Inflammatory macrophage treated with lipopolysaccharide for 4 hours (primary cell): ENCODE data around the gene TCF7.
A peak's percentile ranks its signal among the peaks of the same experiment; 100 is the strongest.

Experiments
- DNase-seq: peaks from one replicate; pipeline ENCODE4 v3.0.0-alpha.2; 2020

Gene TCF7

GRCh38 chr5:134131578-134132350 is 17.3 kb downstream of the TCF7 start:
- DNase-seq = no peak

GRCh38 chr5:134132372-134133187 is 18.1 kb downstream of the TCF7 start:
- DNase-seq = no peak

GRCh38 chr5:134133188-134133994 is 18.9 kb downstream of the TCF7 start:
- no peak for DNase-seq

GRCh38 chr5:134133995-134134541 is 19.6 kb downstream of the TCF7 start:
- no peak for DNase-seq

- DNase-seq = no peak
Measured at GRCh38 chr5:134135091-134135655, 20.7 kb downstream of the TCF7 start.

GRCh38 chr5:134136221-134136631 is 21.7 kb downstream of the TCF7 start:
- no peak for DNase-seq

- no peak for DNase-seq
Measured at GRCh38 chr5:134136771-134137170, 22.3 kb downstream of the TCF7 start.

GRCh38 chr5:134138416-134139376 is 24.2 kb downstream of the TCF7 start:
- no peak for DNase-seq

GRCh38 chr5:134139377-134139851 is 24.9 kb downstream of the TCF7 start:
- no peak for DNase-seq

GRCh38 chr5:134139891-134140469 is 25.5 kb downstream of the TCF7 start:
- no peak for DNase-seq

GRCh38 chr5:134140530-134141201 is 26.2 kb downstream of the TCF7 start:
- DNase-seq = peak; percentile 69

GRCh38 chr5:134141331-134142050 is 27.0 kb downstream of the TCF7 start:
- DNase-seq = no peak

- DNase-seq = no peak
Measured at GRCh38 chr5:134142052-134142451, 27.6 kb downstream of the TCF7 start.

GRCh38 chr5:134142806-134143205 is 28.3 kb downstream of the TCF7 start:
- DNase-seq = no peak

- no peak for DNase-seq
Measured at GRCh38 chr5:134143431-134143830, 28.9 kb downstream of the TCF7 start.

- no peak for DNase-seq
Measured at GRCh38 chr5:134143944-134144941, 29.8 kb downstream of the TCF7 start.

GRCh38 chr5:134145041-134145757 is 30.7 kb downstream of the TCF7 start:
- DNase-seq = peak; percentile 15
